ENCODE data around the gene SYNE1. TPM values are rescaled to one million over a fixed set of nuclear protein-coding genes. Genes with fewer than 3 reads are reported as not detected.
A peak's percentile ranks its signal among the peaks of the same experiment; 100 is the strongest.

Gene SYNE1
- total and polyA plus RNA-seq, 2 experiments from 2014 or later, result 14.6 to 83.9 TPM

DNA sequence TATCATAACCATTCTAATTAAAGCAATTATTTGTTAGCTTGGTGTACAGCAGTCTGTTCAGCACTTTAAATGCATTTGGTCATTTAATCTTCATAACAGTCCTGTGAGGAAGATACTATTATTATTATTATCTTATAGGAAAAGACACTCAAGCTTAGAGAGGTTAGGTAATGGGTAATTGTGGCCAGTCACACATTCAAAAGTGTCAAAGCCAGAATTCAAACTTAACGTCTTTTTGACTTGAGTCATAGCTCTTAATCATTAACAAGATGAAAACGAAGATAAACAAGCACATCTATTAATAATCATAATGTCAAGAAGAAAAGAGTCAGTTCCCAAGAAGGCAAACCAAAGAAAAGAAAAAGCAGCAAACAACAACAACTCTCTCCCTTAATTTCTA, 251.0 kb downstream of the SYNE1 start:
- Histone ChIP-seq H3K4me3 (no peak overlapping the region), H3K27me3 (no peaks in the 10 kb centered on the region), H3K9me3 (ENCODE audit: low read depth) (no peaks in the 10 kb centered on the region), H3K27ac (no peak overlapping the region), H3K4me1 (ENCODE audit: low read depth) (peaks cover 8% of the 10 kb centered on the region), H3K36me3 (no peaks in the 10 kb centered on the region)
- DNase-seq (ENCODE audit: low read depth in 1 of 2, low spot score in 1 of 2), result no peak
- TF ChIP-seq, protein P1, sequence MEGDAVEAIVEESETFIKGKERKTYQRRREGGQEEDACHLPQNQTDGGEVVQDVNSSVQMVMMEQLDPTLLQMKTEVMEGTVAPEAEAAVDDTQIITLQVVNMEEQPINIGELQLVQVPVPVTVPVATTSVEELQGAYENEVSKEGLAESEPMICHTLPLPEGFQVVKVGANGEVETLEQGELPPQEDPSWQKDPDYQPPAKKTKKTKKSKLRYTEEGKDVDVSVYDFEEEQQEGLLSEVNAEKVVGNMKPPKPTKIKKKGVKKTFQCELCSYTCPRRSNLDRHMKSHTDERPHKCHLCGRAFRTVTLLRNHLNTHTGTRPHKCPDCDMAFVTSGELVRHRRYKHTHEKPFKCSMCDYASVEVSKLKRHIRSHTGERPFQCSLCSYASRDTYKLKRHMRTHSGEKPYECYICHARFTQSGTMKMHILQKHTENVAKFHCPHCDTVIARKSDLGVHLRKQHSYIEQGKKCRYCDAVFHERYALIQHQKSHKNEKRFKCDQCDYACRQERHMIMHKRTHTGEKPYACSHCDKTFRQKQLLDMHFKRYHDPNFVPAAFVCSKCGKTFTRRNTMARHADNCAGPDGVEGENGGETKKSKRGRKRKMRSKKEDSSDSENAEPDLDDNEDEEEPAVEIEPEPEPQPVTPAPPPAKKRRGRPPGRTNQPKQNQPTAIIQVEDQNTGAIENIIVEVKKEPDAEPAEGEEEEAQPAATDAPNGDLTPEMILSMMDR (IDR thresholded peaks at IDR 0.05; ENCODE audit: low read depth, low read length), result no peak

DNA sequence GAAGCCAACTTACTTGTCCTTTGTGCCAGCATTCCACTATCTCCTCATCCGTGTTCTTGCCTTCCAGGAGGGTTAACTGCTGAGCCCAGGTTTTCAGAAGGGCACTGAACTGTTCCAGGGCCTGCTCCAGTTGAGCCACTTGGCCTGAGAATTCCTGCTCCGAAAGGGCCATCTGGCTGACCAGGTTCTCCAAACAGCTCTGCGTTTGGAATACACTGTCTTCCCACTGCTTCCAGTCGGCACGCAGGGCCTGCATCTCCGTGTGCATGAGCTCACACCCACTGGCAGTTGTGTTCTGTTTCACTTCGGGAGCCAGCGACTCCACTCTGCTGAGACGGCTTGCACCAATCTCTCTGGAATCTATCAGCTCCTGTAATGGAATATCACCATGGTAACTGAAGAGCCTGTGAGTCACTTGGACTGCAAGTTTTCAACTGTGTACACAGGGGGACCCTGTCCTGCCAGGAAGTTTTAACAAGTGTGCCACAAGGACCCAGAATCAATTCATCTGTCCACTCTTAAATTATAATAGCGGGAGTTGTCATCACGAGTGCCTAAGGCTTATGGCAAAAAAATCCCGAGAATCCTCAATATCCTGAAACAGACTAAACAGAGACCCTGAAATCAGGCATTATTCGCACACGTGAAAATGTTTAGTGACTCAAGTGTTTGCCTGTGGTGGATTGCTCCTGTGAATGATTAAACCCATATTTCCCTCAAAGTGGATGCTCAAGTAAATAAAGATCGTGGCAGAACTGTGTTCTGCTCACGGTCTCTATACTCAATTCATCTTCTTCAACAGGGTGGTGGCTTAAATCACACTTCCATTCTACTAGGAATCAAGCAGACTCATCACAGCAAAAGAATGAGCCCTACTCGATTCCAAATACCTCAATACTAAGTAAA, 255.9 kb downstream of the SYNE1 start:
- Histone ChIP-seq H3K4me1 (ENCODE audit: low read depth) (peaks cover 25% of the 10 kb centered on the region), H3K27ac (peak overlapping the region; percentile 95), H3K27me3 (no peaks in the 10 kb centered on the region), H3K4me3 (peak overlapping the region; percentile 60), H3K36me3 (peaks cover 2% of the 10 kb centered on the region), H3K9me3 (ENCODE audit: low read depth) (no peaks in the 10 kb centered on the region)
- TF ChIP-seq, protein P1 (IDR thresholded peaks at IDR 0.05; ENCODE audit: low read depth, low read length), result no peak
- peak; percentile 88 to 95 for DNase-seq (ENCODE audit: low read depth in 1 of 2, low spot score in 1 of 2)

DNA sequence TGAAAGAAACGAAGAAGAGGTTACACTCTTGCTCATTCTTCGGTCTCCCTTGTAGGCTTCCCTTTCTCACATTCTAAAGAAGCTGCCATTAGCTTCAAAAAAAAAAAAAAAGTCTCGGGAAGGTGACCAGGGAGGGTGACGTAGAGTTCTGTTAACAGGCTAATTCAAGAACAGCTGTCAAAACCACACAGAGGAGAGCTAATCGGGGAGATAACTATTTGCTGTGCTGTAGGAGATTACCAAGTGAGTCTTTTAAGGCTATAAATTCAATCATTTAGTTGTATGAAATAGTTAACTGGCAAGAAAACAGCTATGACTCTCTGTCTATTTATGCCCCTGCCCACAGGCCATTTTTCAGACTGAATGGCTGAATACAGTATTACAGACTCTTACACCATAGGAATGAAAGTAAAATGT, 256.8 kb downstream of the SYNE1 start:
- H3K4me1 ChIP-seq (ENCODE audit: low read depth), result peaks cover 25% of the 10 kb centered on the region
- peaks cover 10% of the 10 kb centered on the region for H3K36me3 ChIP-seq
- TF ChIP-seq, protein P1 (IDR thresholded peaks at IDR 0.05; ENCODE audit: low read depth, low read length), result no peak
- H3K27me3 ChIP-seq, result no peaks in the 10 kb centered on the region
- peak overlapping the region; percentile 95 for H3K27ac ChIP-seq
- peak overlapping the region; percentile 60 for H3K4me3 ChIP-seq
- no peaks in the 10 kb centered on the region for H3K9me3 ChIP-seq (ENCODE audit: low read depth)
- peak; percentile 85 to 88 for DNase-seq (ENCODE audit: low read depth in 1 of 2, low spot score in 1 of 2)

DNA sequence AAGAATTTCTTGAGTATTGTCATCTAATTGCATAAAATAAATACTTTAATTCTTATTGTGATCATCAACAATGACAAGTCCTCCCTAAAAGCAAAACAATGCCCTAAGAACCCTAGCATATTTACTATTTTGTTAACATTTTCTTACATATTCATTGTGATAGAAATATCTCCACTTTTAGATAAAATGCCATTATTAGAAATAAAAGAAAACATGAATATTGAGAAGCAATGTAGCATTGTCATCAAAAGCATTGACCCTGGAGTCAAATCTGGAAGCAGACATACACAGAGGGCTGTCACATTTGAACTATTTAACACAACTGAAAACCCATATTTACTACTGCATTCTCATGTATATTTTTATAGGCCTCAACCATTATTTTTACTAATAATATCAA, 257.7 kb downstream of the SYNE1 start:
- H3K27me3 ChIP-seq, result no peaks in the 10 kb centered on the region
- peak overlapping the region; percentile 60 for H3K4me3 ChIP-seq
- peak overlapping the region; percentile 95 for H3K27ac ChIP-seq
- H3K36me3 ChIP-seq, result peaks cover 12% of the 10 kb centered on the region
- H3K9me3 ChIP-seq (ENCODE audit: low read depth), result no peaks in the 10 kb centered on the region
- peaks cover 25% of the 10 kb centered on the region for H3K4me1 ChIP-seq (ENCODE audit: low read depth)
- no peak for DNase-seq (ENCODE audit: low read depth in 1 of 2, low spot score in 1 of 2)
- TF ChIP-seq, protein P1 (IDR thresholded peaks at IDR 0.05; ENCODE audit: low read depth, low read length), result no peak

DNA sequence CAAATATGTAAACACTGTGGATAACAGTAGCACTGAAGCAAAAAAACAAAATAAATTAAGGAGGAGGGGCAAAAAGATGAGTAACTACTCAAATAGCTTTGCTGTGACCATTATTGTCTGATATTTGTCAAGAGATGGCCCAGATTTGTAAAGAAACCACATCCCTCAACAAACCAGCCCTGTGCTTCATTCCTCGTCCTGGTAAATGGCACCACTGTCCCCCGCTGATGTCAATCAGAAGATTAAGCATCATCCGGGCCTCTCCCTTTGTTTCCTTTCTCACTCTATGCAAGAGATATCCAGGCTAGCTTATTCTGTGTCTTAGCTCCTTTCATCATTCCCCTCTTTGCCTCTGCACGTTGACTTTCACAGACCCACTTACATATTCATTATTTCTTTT, 259.0 kb downstream of the SYNE1 start:
- H3K36me3 ChIP-seq, result peaks cover 18% of the 10 kb centered on the region
- peak overlapping the region; percentile 60 for H3K4me3 ChIP-seq
- DNase-seq (ENCODE audit: low read depth in 1 of 2, low spot score in 1 of 2), result no peak
- H3K9me3 ChIP-seq (ENCODE audit: low read depth), result no peaks in the 10 kb centered on the region
- TF ChIP-seq, protein P1 (IDR thresholded peaks at IDR 0.05; ENCODE audit: low read depth, low read length), result no peak
- H3K27me3 ChIP-seq, result no peaks in the 10 kb centered on the region
- H3K4me1 ChIP-seq (ENCODE audit: low read depth), result peaks cover 25% of the 10 kb centered on the region
- H3K27ac ChIP-seq, result peak overlapping the region; percentile 67

All from cardiac muscle cell (in vitro differentiated cells and primary cell).